Measurements from ENCODE around the gene PCK1.

The PCK1 gene

GRCh38 chr20:57584768-57585461 is 24.0 kb downstream of the PCK1 start:
- no peak overlapping the region for H3K4me3 ChIP-seq (ENCODE audit: low read depth, low read length)
- TF ChIP-seq CTCF (IDR thresholded peaks at IDR 0.05; ENCODE audit: insufficient read depth, low read length, missing control alignments), result no peak
- ChIA-PET CTCF (interaction anchor here (0.9 to 8.5 kb wide), 2 partner anchors 10 to 13 kb away, joined by 3 to 56 read pairs; no protein-coding TSS in a partner anchor), POLR2A (no interaction called here)
- DNase-seq (ENCODE audit: low read depth, low spot score), result no peak

- ChIA-PET POLR2A (no interaction called here), CTCF (interaction anchor here (8.5 kb wide), 1 partner anchor 9 kb away, joined by 56 read pairs; no protein-coding TSS in a partner anchor)
- DNase-seq (ENCODE audit: low read depth, low spot score), result no peak
- H3K4me3 ChIP-seq (ENCODE audit: low read depth, low read length), result no peak overlapping the region
- no peak for TF ChIP-seq CTCF (IDR thresholded peaks at IDR 0.05; ENCODE audit: insufficient read depth, low read length, missing control alignments)
These were observed 24.7 kb downstream of the PCK1 start for GRCh38 chr20:57585466-57586213.

- DNase-seq (ENCODE audit: low read depth, low spot score), result no peak
- H3K4me3 ChIP-seq (ENCODE audit: low read depth, low read length), result no peak overlapping the region
- POLR2A ChIA-PET, result no interaction called here
- TF ChIP-seq CTCF (IDR thresholded peaks at IDR 0.05; ENCODE audit: insufficient read depth, low read length, missing control alignments), result no peak
- CTCF ChIA-PET, result interaction anchor here (0.7 to 8.5 kb wide), 3 partner anchors 9 to 1871 kb away, joined by 3 to 56 read pairs (median 6); no protein-coding TSS in a partner anchor
These were observed 25.5 kb downstream of the PCK1 start for GRCh38 chr20:57586370-57586793.

- no peak for DNase-seq (ENCODE audit: low read depth, low spot score)
- no peak overlapping the region for H3K4me3 ChIP-seq (ENCODE audit: low read depth, low read length)
- ChIA-PET POLR2A (no interaction called here), CTCF (interaction anchor here (0.7 to 8.5 kb wide), 3 partner anchors 8 to 1870 kb away, joined by 3 to 56 read pairs (median 6); no protein-coding TSS in a partner anchor)
- TF ChIP-seq CTCF (IDR thresholded peaks at IDR 0.05; ENCODE audit: insufficient read depth, low read length, missing control alignments), result no peak
These were observed 26.0 kb downstream of the PCK1 start for GRCh38 chr20:57586943-57587277.

GRCh38 chr20:57587278-57587988 is 26.5 kb downstream of the PCK1 start:
- no peak for TF ChIP-seq CTCF (IDR thresholded peaks at IDR 0.05; ENCODE audit: insufficient read depth, low read length, missing control alignments)
- no peak for DNase-seq (ENCODE audit: low read depth, low spot score)
- ChIA-PET CTCF (interaction anchor here (0.7 to 8.5 kb wide), 5 partner anchors 8 to 1869 kb away, joined by 3 to 56 read pairs (median 6); no protein-coding TSS in a partner anchor), POLR2A (no interaction called here)
- no peak overlapping the region for H3K4me3 ChIP-seq (ENCODE audit: low read depth, low read length)

Data from AG04449 (cell line).